HG02763 (cell line): ENCODE measurements around the gene TTC4.
"Not testable (repeated sequence)": the region's sequence is repeated elsewhere in the genome, so short reads cannot be mapped to it uniquely, and the experiment has no call there.

ENCODE experiments used
- ATAC-seq: cut with Tn5 transposase; IDR thresholded peaks from one replicate; pipeline ENCODE4 v1.9.1; 2021; ENCODE audit warnings: mild to moderate bottlenecking, moderate library complexity; ENCODE audit not compliant: unreplicated experiment

Gene TTC4

GRCh38 chr1:54745864-54746263, 30.2 kb downstream of the TTC4 start:
- no peak for ATAC-seq

DNA sequence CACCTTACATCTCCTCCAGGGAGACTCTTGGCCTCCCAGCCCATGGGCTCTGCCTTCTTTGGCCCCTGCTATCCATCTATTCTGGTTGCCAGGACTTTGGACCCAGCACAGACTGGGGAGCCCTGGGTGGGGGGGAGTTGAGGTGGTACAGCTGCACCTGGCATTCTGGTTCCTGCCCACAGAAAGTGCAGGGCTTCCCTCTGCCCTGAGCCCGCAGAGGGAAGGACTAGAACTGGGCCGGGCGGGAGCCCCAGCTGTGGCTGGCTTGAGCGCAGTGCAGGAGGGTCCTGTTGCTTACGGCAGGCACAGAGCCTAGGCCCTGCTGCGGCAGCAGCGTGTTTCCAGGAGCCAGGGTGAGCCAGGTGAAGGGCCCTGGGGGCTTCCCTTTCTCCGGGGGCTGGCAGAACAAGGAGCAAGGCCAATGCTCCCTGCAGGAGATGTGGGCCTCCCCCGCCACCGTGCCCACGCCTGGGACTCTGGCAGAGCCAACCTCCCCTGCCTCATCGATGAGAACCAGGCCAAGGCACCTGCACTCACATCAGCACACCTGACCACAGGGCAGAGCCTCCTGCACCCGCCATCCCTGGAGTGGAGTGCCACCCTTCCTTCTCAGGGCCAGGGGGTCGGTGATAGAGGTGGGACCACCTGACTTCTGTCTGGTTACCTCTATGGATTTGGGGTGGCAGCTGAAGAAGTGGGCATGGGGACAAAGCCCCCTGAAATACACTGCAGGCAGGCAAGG, 32.6 kb downstream of the TTC4 start:
- ATAC-seq: no peak

DNA sequence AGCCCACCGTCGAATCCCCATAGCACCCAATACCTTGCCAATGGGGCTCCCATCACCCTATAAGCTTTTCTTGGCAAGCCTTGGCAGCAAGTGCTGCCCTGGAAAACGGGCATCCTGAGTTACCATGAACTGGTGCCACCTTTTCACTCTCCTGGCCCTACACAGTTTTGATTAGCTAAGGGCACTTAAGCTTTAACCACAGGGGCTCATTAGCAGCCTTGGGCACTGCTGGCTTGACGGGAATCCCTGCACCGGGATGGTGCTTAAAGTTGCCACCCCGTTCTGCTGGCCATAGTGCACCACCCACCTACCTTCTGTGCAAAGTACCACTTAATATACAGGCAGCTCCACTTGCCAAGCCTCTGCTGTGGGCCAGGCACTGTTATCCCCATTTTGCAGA, 34.9 kb downstream of the TTC4 start:
- no peak for ATAC-seq

- no peak for ATAC-seq
Measured at GRCh38 chr1:54751426-54751825, 35.8 kb downstream of the TTC4 start.

GRCh38 chr1:54754045-54754444, 38.4 kb downstream of the TTC4 start:
- ATAC-seq: no peak

GRCh38 chr1:54754486-54755285, 39.0 kb downstream of the TTC4 start:
- ATAC-seq: no peak

DNA sequence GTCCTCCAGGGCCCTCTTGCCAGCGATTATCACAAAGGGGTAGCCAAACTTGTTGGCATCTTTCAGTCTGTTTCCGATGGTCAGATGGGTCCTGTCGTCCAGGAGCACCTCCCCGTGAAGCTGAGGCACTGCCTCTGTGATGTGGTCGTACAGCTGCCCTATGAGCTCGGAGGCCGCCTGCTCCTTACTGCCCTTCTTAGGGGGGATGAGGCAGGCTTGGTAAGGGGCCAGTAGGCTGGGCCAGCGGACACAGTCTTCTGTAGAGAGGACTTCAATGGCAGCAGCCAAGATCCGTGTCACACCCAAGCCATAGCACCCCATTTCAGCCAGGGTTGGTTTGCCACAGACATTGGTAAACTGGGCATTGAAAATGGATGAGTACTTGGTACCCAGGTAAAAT, 42.2 kb downstream of the TTC4 start:
- no peak for ATAC-seq

DNA sequence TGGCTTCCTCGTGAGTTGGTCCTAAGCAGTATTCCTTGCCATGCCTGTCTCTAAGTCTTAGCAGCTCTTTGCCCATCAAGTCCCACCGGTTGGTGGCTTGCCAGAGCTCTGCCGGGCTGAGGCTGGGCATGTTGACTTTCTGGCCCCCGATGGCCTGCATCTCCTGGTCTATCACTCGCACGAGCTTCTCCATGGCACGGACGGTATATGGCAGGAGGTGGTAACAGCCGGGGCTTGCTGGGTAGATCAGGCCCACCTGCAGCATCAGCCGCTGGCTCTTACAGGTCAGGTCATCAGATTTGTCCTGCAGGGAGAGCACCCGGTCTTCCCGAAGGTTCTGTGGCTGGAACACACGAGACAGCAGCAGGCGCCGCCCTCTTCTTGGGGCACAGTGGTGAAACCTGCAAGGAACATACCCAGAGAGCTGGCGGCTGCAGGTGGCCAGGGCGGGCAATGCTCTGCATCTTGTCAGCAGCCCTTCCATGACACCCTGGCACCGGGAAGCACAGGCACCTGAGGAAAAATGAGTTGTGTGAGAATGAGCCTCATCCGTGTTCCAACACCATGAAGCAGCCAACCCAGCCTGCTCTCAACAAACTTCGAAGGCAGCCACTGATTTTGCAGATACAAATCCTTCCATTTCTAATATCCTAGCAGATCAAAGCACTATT, 43.2 kb downstream of the TTC4 start:
- no peak for ATAC-seq

GRCh38 chr1:54763816-54764132, 48.1 kb downstream of the TTC4 start:
- ATAC-seq: no peak

- ATAC-seq: peak; percentile 98
Measured at GRCh38 chr1:54764133-54764921, 48.7 kb downstream of the TTC4 start, which contains the start of gene PARS2. Gene PARS2, minus strand, starts transcription at chr1:54764523. Its CDS starts 5,362 bp downstream, at chr1:54759161.

DNA sequence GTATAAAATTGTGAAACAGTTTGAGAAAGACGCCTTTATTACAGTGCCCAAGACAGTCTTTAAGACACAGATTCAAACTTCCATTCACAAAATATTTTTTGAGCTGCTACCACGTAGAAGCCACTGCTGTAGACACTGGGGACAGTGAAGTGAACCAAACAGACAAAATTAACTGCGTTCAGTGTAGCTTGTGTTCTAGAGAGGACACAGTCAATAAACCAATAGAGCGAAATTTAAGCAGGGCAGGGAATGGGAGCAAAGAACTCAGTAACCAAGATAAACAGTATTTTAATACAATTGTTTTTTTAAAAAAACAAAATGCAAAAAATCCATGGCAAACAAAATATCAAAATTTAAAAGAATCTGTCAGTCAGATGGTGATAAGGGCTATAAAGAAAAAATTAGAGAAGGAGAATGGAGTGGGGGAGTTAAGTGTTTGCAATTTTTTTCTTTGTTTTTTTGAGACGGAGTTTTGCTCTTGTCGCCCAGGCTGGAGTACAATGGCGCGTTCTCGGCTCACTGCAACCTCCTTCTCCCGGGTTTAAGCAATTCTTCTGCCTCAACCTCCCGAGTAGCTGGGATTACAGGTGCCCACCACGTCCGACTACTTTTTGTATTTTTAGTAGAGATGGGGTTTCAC, 49.4 kb downstream of the TTC4 start:
- no peak for ATAC-seq

DNA sequence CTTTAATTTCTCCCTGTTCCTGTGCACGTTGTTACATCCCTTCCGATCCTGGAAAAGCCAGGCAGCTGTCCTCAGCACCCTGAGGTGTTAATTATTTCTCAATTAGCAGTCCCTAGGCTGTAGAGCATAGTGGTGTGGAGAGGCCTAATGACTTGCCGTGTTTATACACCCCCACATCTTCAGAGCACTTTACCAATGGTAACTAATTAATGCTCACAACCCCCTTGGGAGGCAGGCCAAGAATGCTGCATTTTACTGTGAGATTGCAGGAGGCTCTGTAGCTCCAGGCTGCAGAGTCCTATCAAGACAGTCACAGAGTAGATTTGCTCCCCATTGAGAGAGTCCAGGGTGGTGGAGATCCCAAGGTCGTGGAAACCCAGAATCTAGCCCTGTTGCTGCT, 51.1 kb downstream of the TTC4 start:
- ATAC-seq: no peak

DNA sequence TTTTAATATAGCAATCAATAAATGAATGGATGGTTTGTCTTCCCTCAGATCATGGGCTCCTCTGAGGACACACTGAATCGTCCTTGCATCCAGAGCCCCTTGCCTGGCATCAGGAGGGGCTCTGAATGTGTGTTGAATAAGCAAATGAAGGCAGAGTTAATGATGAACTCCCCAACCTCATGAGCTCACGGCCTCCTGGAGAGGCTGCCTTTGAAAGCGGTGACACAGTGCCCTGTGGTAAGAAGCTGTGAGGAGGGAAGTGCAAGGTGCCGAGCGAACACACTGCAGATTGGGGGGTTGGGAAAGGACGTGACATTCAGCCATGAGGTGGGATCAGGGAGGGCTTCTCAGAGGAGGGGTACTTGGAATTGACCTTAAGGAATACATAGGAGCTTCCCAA, 51.9 kb downstream of the TTC4 start:
- no peak for ATAC-seq

- ATAC-seq: no peak
Measured at GRCh38 chr1:54768093-54768492, 52.4 kb downstream of the TTC4 start.

DNA sequence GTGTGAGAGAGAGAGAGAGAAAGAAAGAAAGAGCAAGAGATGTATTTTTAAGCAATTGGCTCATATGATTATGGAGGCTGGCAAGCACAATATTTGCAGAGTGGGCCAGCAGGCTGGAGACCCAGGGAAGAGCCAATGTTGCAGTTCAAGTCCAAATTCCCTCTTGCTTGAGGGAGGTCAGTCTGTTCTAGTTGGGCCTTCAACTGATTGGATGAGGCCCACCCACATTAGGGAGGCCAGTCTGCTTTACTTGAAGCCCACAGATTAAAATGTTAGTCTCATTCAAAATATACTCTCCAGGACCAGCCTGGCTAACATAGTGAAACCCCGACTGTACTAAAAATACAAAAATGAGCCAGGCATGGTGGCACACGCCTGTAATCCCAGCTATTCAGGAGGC, 57.3 kb downstream of the TTC4 start:
- no peak for ATAC-seq

DNA sequence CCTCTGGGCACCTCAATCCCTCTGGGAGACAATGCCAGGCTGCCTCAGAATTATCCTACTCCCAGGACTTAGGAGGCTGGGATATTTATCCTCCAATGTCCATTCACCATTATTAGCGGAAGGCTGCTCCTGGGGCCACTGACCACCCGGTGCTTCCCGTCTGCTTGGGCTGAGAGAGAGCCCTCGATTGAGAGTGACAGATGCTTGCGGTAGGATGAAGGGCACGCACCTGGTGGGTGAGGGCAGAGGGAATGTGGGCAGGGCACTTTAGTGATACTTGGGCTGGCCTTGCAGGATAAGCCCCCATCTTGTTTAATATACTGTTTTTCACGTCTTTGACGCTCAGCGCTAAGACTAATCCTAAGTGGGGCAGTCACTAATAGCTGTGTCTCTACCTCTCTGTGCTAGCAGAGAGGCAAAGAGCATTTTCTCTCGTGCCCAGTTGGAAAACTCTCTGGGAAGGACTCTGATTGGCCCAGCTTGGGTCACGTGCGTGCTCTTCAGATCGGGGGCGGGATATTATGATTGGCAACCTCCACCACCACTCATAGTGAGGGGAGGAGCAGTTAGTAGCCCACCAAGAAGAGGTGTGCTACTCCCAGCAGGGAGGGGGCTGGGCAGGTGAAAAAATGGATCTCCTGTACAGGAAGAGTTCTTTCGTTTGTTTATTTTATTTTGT, 59.3 kb downstream of the TTC4 start:
- no peak for ATAC-seq

GRCh38 chr1:54775828-54776721, 60.4 kb downstream of the TTC4 start:
- not testable (repeated sequence) for ATAC-seq

- ATAC-seq: no peak
Measured at GRCh38 chr1:54777011-54777410, 61.4 kb downstream of the TTC4 start.

DNA sequence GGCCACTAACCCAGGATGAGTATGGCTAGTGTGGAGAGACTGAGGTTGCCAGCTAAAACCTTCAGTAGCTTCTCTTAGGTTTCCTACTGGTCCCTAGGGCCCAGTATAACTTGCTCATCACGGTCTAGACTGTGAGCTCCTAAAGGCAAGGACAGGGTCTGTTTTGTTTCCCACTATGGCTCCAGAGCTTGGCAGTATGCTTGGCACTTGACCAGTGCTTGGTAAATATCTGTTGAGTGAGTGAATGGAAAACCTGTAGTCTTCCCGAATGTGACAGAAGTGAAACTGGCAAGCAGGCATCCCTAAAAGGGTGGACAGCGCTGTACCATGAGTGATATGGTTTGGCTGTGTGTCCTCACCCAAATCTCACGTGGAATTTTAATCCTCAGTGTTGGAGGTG, 61.8 kb downstream of the TTC4 start:
- ATAC-seq: no peak
